AG04450 (cell line): ENCODE measurements around the gene CPN2. TPM values are rescaled to one million over a fixed set of nuclear protein-coding genes. Genes with fewer than 3 reads are reported as not detected.

ENCODE experiments used
- CTCF ChIA-PET: fragments of 300-600, 350-600 bp; formaldehyde crosslinking; extraction: SDS; loops from one replicate; lab custom pipeline; 2022; ENCODE audit warnings: antibody characterized with exemption, inconsistent platforms; lab: Charles Lee
- POLR2A ChIA-PET: fragments of 350-600 bp; formaldehyde crosslinking; extraction: SDS; loops from one replicate; lab custom pipeline; 2021; ENCODE audit warnings: antibody characterized with exemption, inconsistent platforms; lab: Yijun Ruan, JAX
- DNase-seq: peaks from one replicate; pipeline ENCODE4 v3.0.0-alpha.2; 2011; ENCODE audit warnings: low read depth, low spot score
- H3K27ac ChIP-seq: one replicate; pipeline ENCODE4 v1.5.1; 2012; ENCODE audit warnings: low read depth, low read length, control low read depth
- H3K27me3 ChIP-seq: one replicate; pipeline ENCODE4 v1.6.0; 2012; ENCODE audit warnings: low read length; ENCODE audit not compliant: control insufficient read depth, insufficient read depth
- H3K4me3 ChIP-seq: 2 replicates; pipeline ENCODE4 v1.5.1; 2011; ENCODE audit warnings: mild to moderate bottlenecking, low read depth, low read length, control low read depth
- H3K9me3 ChIP-seq: 2 replicates; pipeline ENCODE4 v1.5.1; 2012; ENCODE audit warnings: low read length; ENCODE audit not compliant: control insufficient read depth, insufficient read depth
- CTCF ChIP-seq: IDR thresholded peaks from 2 replicates; pipeline ENCODE4 v1.5.1; 2011; ENCODE audit warnings: low read depth, low read length, control low read depth, inconsistent platforms
- polyA plus RNA-seq: library from polyadenylated mRNA; depleted of rRNA; stranded (reverse); fragments of >200 nt; gene quantifications from 2 replicates; pipeline ENCODE4 v1.2.3, GENCODE V29; 2011

Gene CPN2
- polyA plus RNA-seq, 1 experiment: not detected

GRCh38 chr3:194340757-194341400 is 10.2 kb downstream of the CPN2 start:
- H3K9me3 ChIP-seq: no peaks in the 10 kb centered on the region; the same call in 1 of the 2 replicates
- no peak overlapping the region for H3K4me3 ChIP-seq
- H3K27me3 ChIP-seq: no peaks in the 10 kb centered on the region
- TF ChIP-seq CTCF: no peak
- no peak for DNase-seq
- CTCF ChIA-PET: interaction anchor here (1.1 to 6.1 kb wide), 2 partner anchors 6 to 61 kb away, joined by 3 to 55 read pairs; no protein-coding TSS in a partner anchor
- no peak overlapping the region for H3K27ac ChIP-seq
- POLR2A ChIA-PET: no interaction called here

GRCh38 chr3:194339840-194340239 is 11.3 kb downstream of the CPN2 start:
- ChIA-PET CTCF (interaction anchor here (0.6 to 1.5 kb wide), 4 partner anchors 56 to 559 kb away, joined by 3 to 4 read pairs (median 3); no protein-coding TSS in a partner anchor), POLR2A (interaction anchor here (0.6 kb wide), 2 partner anchors 60 to 253 kb away, joined by 3 to 4 read pairs; no protein-coding TSS in a partner anchor)
- no peak for TF ChIP-seq CTCF
- Histone ChIP-seq H3K4me3 (no peak overlapping the region), H3K27ac (no peak overlapping the region), H3K27me3 (no peaks in the 10 kb centered on the region), H3K9me3 (no peaks in the 10 kb centered on the region; the same call in 1 of the 2 replicates)
- DNase-seq: no peak

DNA sequence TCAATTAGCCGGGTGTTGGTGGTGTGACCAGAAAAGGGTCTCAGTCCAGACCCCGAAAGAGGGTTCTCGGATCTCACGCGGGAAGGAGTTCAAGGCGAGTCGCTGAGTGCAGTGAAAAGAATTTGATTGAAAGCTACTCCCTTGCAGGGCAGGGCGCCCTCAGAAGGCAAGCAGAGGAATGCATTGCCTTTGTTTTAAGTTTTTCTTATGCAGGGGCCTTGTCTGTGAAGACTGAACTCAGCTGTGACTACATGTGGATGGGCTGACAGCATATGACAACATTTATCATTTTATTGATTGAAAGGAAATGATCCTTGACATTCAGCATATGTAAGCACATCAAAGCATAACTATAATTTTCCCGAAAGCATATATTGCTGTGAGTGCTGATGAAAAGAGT is 11.8 kb downstream of the CPN2 start:
- no peaks in the 10 kb centered on the region for H3K27me3 ChIP-seq
- no peak for DNase-seq
- ChIA-PET CTCF (interaction anchor here (0.6 to 1.5 kb wide), 5 partner anchors 56 to 558 kb away, joined by 3 to 4 read pairs (median 3); no protein-coding TSS in a partner anchor), POLR2A (interaction anchor here (0.6 kb wide), 2 partner anchors 60 to 253 kb away, joined by 3 to 4 read pairs; no protein-coding TSS in a partner anchor)
- TF ChIP-seq CTCF: no peak
- H3K9me3 ChIP-seq: no peaks in the 10 kb centered on the region; the same call in 1 of the 2 replicates
- H3K27ac ChIP-seq: no peak overlapping the region
- no peak overlapping the region for H3K4me3 ChIP-seq

GRCh38 chr3:194337965-194338753 is 13.0 kb downstream of the CPN2 start:
- DNase-seq: no peak
- CTCF ChIA-PET: interaction anchor here (0.6 to 5.6 kb wide), 5 partner anchors 6 to 233 kb away, joined by 3 to 55 read pairs (median 3); no protein-coding TSS in a partner anchor
- H3K4me3 ChIP-seq: no peak overlapping the region
- TF ChIP-seq CTCF: no peak
- POLR2A ChIA-PET: interaction anchor here (0.7 kb wide), 1 partner anchor 152 kb away, joined by 3 read pairs; no protein-coding TSS in a partner anchor
- no peak overlapping the region for H3K27ac ChIP-seq
- H3K27me3 ChIP-seq: no peaks in the 10 kb centered on the region
- H3K9me3 ChIP-seq: no peaks in the 10 kb centered on the region; the same call in 1 of the 2 replicates
